GM18873 (cell line): Measurements from ENCODE around the gene CADM2.
"Not testable (repeated sequence)": the region's sequence is repeated elsewhere in the genome, so short reads cannot be mapped to it uniquely, and the experiment has no call there.

Experiments used
- ATAC-seq: cut with Tn5 transposase; IDR thresholded peaks from one replicate; pipeline ENCODE4 v1.9.1; 2021; ENCODE audit warnings: mild to moderate bottlenecking, moderate library complexity, moderate number of reproducible peaks; ENCODE audit not compliant: unreplicated experiment, low FRiP score

The CADM2 gene

GRCh38 chr3:85068911-85069310, 110.1 kb downstream of the CADM2 start:
- no peak for ATAC-seq

GRCh38 chr3:85074003-85074402, 115.2 kb downstream of the CADM2 start:
- no peak for ATAC-seq

GRCh38 chr3:85075663-85076062, 116.9 kb downstream of the CADM2 start:
- ATAC-seq, result no peak

GRCh38 chr3:85077018-85077417, 118.2 kb downstream of the CADM2 start:
- no peak for ATAC-seq

GRCh38 chr3:85081191-85081906, 122.6 kb downstream of the CADM2 start:
- no peak for ATAC-seq

GRCh38 chr3:85090495-85090894, 131.7 kb downstream of the CADM2 start:
- ATAC-seq, result no peak

- ATAC-seq, result no peak
These were observed 141.5 kb downstream of the CADM2 start for GRCh38 chr3:85100316-85100715.

- ATAC-seq, result no peak
These were observed 144.0 kb downstream of the CADM2 start for GRCh38 chr3:85102781-85103180.

- no peak for ATAC-seq
These were observed 151.6 kb downstream of the CADM2 start for GRCh38 chr3:85110393-85110792.

- ATAC-seq, result no peak
These were observed 162.1 kb downstream of the CADM2 start for GRCh38 chr3:85120879-85121278.

- not testable (repeated sequence) for ATAC-seq
These were observed 174.1 kb downstream of the CADM2 start for GRCh38 chr3:85132864-85133263.

GRCh38 chr3:85133691-85134420, 175.1 kb downstream of the CADM2 start:
- not testable (repeated sequence) for ATAC-seq

- ATAC-seq, result no peak
These were observed 183.8 kb downstream of the CADM2 start for GRCh38 chr3:85142626-85143025.

- no peak for ATAC-seq
These were observed 189.2 kb downstream of the CADM2 start for GRCh38 chr3:85148036-85148435.

GRCh38 chr3:85151555-85151954, 192.8 kb downstream of the CADM2 start:
- no peak for ATAC-seq

GRCh38 chr3:85153279-85153678, 194.5 kb downstream of the CADM2 start:
- ATAC-seq, result not testable (repeated sequence)

GRCh38 chr3:85159376-85159775, 200.6 kb downstream of the CADM2 start:
- ATAC-seq, result no peak

- ATAC-seq, result no peak
These were observed 202.8 kb downstream of the CADM2 start for GRCh38 chr3:85161544-85161943.

- no peak for ATAC-seq
These were observed 204.1 kb downstream of the CADM2 start for GRCh38 chr3:85162905-85163304.

- ATAC-seq, result no peak
These were observed 205.6 kb downstream of the CADM2 start for GRCh38 chr3:85164436-85164835.

GRCh38 chr3:85167576-85167975, 208.8 kb downstream of the CADM2 start:
- ATAC-seq, result no peak

- no peak for ATAC-seq
These were observed 211.9 kb downstream of the CADM2 start for GRCh38 chr3:85170646-85171045.
